GM23338 (cell line): ENCODE results near the gene SIGMAR1. TPM values are rescaled to one million over a fixed set of nuclear protein-coding genes. Genes with fewer than 3 reads are reported as not detected.

ENCODE experiments used
- ATAC-seq: fragments of 200-7000 bp; cut with Tn5 transposase; 3 replicates; pipeline ENCODE4 v1.9.1; 2020
- DNase-seq: peaks from one replicate; pipeline ENCODE4 v3.0.0-alpha.2; 2015; ENCODE audit warnings: low spot score
- H2AFZ ChIP-seq: fragments of 200-600 bp; sonication (generic); 2 replicates; pipeline ENCODE4 v1.8.0; 2016; ENCODE audit warnings: antibody characterized with exemption, mild to moderate bottlenecking, moderate library complexity
- H3F3A ChIP-seq: fragments of 200-600 bp; sonication (generic); replicated peaks from 2 replicates; pipeline ENCODE4 v1.8.0; 2017; ENCODE audit warnings: antibody characterized with exemption, mixed run types, low read depth
- H3K27ac ChIP-seq: fragments of 200-600 bp; sonication (generic); 2 replicates; pipeline ENCODE4 v1.6.1; 2016; ENCODE audit warnings: low read depth
- H3K27me3 ChIP-seq: fragments of 200-600 bp; sonication (generic); 2 replicates; pipeline ENCODE4 v1.8.0; 2016; ENCODE audit warnings: mild to moderate bottlenecking, mixed run types, moderate library complexity; ENCODE audit not compliant: insufficient read depth
- H3K36me3 ChIP-seq: fragments of 200-600 bp; sonication (generic); 2 replicates; pipeline ENCODE4 v1.8.0; 2016; ENCODE audit warnings: mild to moderate bottlenecking; ENCODE audit not compliant: insufficient read depth
- H3K4me1 ChIP-seq: fragments of 200-600 bp; sonication (generic); 2 replicates; pipeline ENCODE4 v1.8.0; 2016; ENCODE audit warnings: mild to moderate bottlenecking, moderate library complexity; ENCODE audit not compliant: insufficient read depth
- H3K4me2 ChIP-seq: fragments of 200-600 bp; sonication (generic); 2 replicates; pipeline ENCODE4 v1.7.1; 2017; ENCODE audit warnings: mixed run types
- H3K4me3 ChIP-seq: fragments of 200-600 bp; sonication (generic); 2 replicates; pipeline ENCODE4 v1.6.1; 2016; ENCODE audit warnings: mixed run types
- H3K79me2 ChIP-seq: fragments of 200-600 bp; sonication (generic); replicated peaks from 2 replicates; pipeline ENCODE4 v1.8.0; 2017; ENCODE audit warnings: mild to moderate bottlenecking; ENCODE audit not compliant: insufficient read depth
- H3K9me2 ChIP-seq: fragments of 200-600 bp; sonication (generic); 2 replicates; pipeline ENCODE4 v1.8.0; 2017; ENCODE audit not compliant: insufficient read depth
- H4K20me1 ChIP-seq: fragments of 200-600 bp; sonication (generic); replicated peaks from 2 replicates; pipeline ENCODE4 v1.8.0; 2017; ENCODE audit warnings: mild to moderate bottlenecking; ENCODE audit not compliant: insufficient read depth
- H3K27ac Mint-ChIP-seq: 2 replicates; pipeline ENCODE4 v1.8.0; 2020; ENCODE audit warnings: inconsistent platforms, mild to moderate bottlenecking, moderate library complexity, mixed read lengths
- H3K27me3 Mint-ChIP-seq: 3 replicates; pipeline ENCODE4 v1.8.0; 2022; ENCODE audit warnings: low read depth, mild to moderate bottlenecking, moderate library complexity, mixed read lengths, inconsistent platforms; ENCODE audit not compliant: insufficient read depth, poor library complexity
- H3K36me3 Mint-ChIP-seq: 3 replicates; pipeline ENCODE4 v1.8.0; 2021; ENCODE audit warnings: low read depth, mild to moderate bottlenecking, inconsistent platforms, moderate library complexity, mixed read lengths
- H3K4me1 Mint-ChIP-seq: 3 replicates; pipeline ENCODE4 v1.8.0; 2020; ENCODE audit warnings: mild to moderate bottlenecking, inconsistent platforms, mixed read lengths
- H3K4me3 Mint-ChIP-seq: 3 replicates; pipeline ENCODE4 v1.8.0; 2021; ENCODE audit warnings: moderate library complexity, mild to moderate bottlenecking, inconsistent platforms, mixed read lengths
- H3K9me3 Mint-ChIP-seq: 3 replicates; pipeline ENCODE4 v1.8.0; 2020; ENCODE audit warnings: moderate library complexity, mild to moderate bottlenecking, inconsistent platforms, mixed read lengths
- CREB1 ChIP-seq: fragments of 250-450 bp; sonication (Bioruptor Pico); IDR thresholded peaks from 2 replicates; pipeline ENCODE4 v1.5.0; 2020; ENCODE audit warnings: low read depth, mild to moderate bottlenecking, moderate library complexity
- CTCF ChIP-seq, 2 experiments: fragments of 200-600 bp in 1 of 2; sonication (generic) in 1 of 2; conservative IDR thresholded peaks; 2 replicates each; pipeline versions ENCODE4 v1.5.1 to v1.6.1; 2016 to 2017; ENCODE audit warnings: antibody characterized with exemption in 2 of 2, low read depth in 2 of 2, mild to moderate bottlenecking in 2 of 2, moderate library complexity in 1 of 2
- EZH2 ChIP-seq: fragments of 200-600 bp; sonication (generic); IDR thresholded peaks from one replicate; pipeline ENCODE4 v1.8.0; 2017; ENCODE audit warnings: antibody characterized with exemption, mild to moderate bottlenecking, low read depth; ENCODE audit not compliant: unreplicated experiment
- EZH2phosphoT487 ChIP-seq: fragments of 200-600 bp; sonication (generic); IDR thresholded peaks from one replicate; pipeline ENCODE4 v1.8.1; 2018; ENCODE audit warnings: antibody characterized with exemption; ENCODE audit not compliant: unreplicated experiment
- JUNB ChIP-seq: IDR thresholded peaks from one replicate; pipeline ENCODE4 v1.6.1; 2016; ENCODE audit warnings: antibody characterized with exemption; ENCODE audit not compliant: unreplicated experiment
- NANOG ChIP-seq: IDR thresholded peaks from 2 replicates; pipeline ENCODE4 v1.6.1; 2016; ENCODE audit warnings: antibody characterized with exemption, borderline replicate concordance
- POLR2AphosphoS5 ChIP-seq: IDR thresholded peaks from 2 replicates; pipeline ENCODE4 v1.6.1; 2016; ENCODE audit warnings: antibody characterized with exemption, low read depth
- STAT1 ChIP-seq: IDR thresholded peaks from one replicate; pipeline ENCODE4 v1.6.1; 2016; ENCODE audit warnings: antibody characterized with exemption; ENCODE audit not compliant: unreplicated experiment
- ZNF114 ChIP-seq: fragments of 250-450 bp; sonication (Bioruptor Pico); IDR thresholded peaks from 2 replicates; pipeline ENCODE4 v1.5.0; 2020; ENCODE audit warnings: mild to moderate bottlenecking, moderate library complexity
- ZNF331 ChIP-seq: fragments of 250-450 bp; sonication (Bioruptor Pico); IDR thresholded peaks from 2 replicates; pipeline ENCODE4 v1.5.0; 2020; ENCODE audit warnings: low read depth, mild to moderate bottlenecking, moderate library complexity
- ZNF462 ChIP-seq: fragments of 250-450 bp; sonication (Bioruptor Pico); IDR thresholded peaks from 2 replicates; pipeline ENCODE4 v1.5.0; 2020; ENCODE audit warnings: mild to moderate bottlenecking, moderate library complexity
- polyA plus RNA-seq: library from polyadenylated mRNA; unstranded; fragments of >200 nt; fragmentation: Nextera tagmentation; extraction: Ambion mirVana; gene quantifications from 2 replicates; pipeline ENCODE4 v1.2.1, GENCODE V29; 2016
- total RNA-seq: library from RNA; depleted of rRNA; stranded (reverse); fragments of >200 nt; shearing (Covaris generic); gene quantifications from 2 replicates; pipeline ENCODE4 v1.2.3, GENCODE V29; 2014
- TF ChIP-seq, protein P1 (sequence below): IDR thresholded peaks from 2 replicates; pipeline ENCODE4 v1.6.1; 2016; ENCODE audit warnings: antibody characterized with exemption
- TF ChIP-seq, protein P2 (sequence below): IDR thresholded peaks from one replicate; pipeline ENCODE4 v1.6.1; 2018; ENCODE audit warnings: antibody characterized with exemption; ENCODE audit not compliant: unreplicated experiment

SIGMAR1 gene
- total and polyA plus RNA-seq, 2 experiments from 2014 or later = 82.3 to 167 TPM

- Histone ChIP-seq H3K4me3 (no peak overlapping the region), H3K27ac (no peak overlapping the region), H3K4me2 (no peak overlapping the region), H3K27me3 (peaks cover 8% of the 10 kb centered on the region; the same call in 1 of the 2 replicates), H2AFZ (no peak overlapping the region), H3K36me3 (no peaks in the 10 kb centered on the region), H3K9me2 (no peaks in the 10 kb centered on the region), H3F3A (peaks cover 16% of the 10 kb centered on the region), H3K79me2 (peaks cover under 1% of the 10 kb centered on the region; the same call in 1 of the 2 replicates), H4K20me1 (no peaks in the 10 kb centered on the region; the same call in 1 of the 2 replicates), H3K4me1 (peaks cover 28% of the 10 kb centered on the region)
- no peak overlapping the region for H3K4me3 Mint-ChIP-seq
- DNase-seq (no peak), ATAC-seq (no peak)
- peaks cover 40% of the 10 kb centered on the region for H3K4me1 Mint-ChIP-seq
- H3K27ac Mint-ChIP-seq = no peak overlapping the region
- peaks cover 4% of the 10 kb centered on the region; the same call in 2 of the 3 replicates for H3K36me3 Mint-ChIP-seq
- peaks cover 8% of the 10 kb centered on the region for H3K27me3 Mint-ChIP-seq
- H3K9me3 Mint-ChIP-seq = no peaks in the 10 kb centered on the region; the same call in 2 of the 3 replicates
- TF ChIP-seq ZNF462 (CRISPR knock-in tag) = no peak
- TF ChIP-seq JUNB = no peak
- no peak for TF ChIP-seq EZH2phosphoT487
- TF ChIP-seq CREB1 (CRISPR knock-in tag) = no peak
- no peak for TF ChIP-seq ZNF114 (CRISPR knock-in tag)
- TF ChIP-seq STAT1 = no peak
- TF ChIP-seq NANOG = no peak
- TF ChIP-seq EZH2 = no peak
- no peak for TF ChIP-seq ZNF331 (CRISPR knock-in tag)
- TF ChIP-seq POLR2AphosphoS5 = no peak
- TF ChIP-seq, protein P1, sequence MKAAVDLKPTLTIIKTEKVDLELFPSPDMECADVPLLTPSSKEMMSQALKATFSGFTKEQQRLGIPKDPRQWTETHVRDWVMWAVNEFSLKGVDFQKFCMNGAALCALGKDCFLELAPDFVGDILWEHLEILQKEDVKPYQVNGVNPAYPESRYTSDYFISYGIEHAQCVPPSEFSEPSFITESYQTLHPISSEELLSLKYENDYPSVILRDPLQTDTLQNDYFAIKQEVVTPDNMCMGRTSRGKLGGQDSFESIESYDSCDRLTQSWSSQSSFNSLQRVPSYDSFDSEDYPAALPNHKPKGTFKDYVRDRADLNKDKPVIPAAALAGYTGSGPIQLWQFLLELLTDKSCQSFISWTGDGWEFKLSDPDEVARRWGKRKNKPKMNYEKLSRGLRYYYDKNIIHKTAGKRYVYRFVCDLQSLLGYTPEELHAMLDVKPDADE = no peak
- TF ChIP-seq CTCF (conservative IDR thresholded peaks at IDR 0.05; ENCODE audit: low read depth in 2 of 2) = no peak
- TF ChIP-seq, protein P2, sequence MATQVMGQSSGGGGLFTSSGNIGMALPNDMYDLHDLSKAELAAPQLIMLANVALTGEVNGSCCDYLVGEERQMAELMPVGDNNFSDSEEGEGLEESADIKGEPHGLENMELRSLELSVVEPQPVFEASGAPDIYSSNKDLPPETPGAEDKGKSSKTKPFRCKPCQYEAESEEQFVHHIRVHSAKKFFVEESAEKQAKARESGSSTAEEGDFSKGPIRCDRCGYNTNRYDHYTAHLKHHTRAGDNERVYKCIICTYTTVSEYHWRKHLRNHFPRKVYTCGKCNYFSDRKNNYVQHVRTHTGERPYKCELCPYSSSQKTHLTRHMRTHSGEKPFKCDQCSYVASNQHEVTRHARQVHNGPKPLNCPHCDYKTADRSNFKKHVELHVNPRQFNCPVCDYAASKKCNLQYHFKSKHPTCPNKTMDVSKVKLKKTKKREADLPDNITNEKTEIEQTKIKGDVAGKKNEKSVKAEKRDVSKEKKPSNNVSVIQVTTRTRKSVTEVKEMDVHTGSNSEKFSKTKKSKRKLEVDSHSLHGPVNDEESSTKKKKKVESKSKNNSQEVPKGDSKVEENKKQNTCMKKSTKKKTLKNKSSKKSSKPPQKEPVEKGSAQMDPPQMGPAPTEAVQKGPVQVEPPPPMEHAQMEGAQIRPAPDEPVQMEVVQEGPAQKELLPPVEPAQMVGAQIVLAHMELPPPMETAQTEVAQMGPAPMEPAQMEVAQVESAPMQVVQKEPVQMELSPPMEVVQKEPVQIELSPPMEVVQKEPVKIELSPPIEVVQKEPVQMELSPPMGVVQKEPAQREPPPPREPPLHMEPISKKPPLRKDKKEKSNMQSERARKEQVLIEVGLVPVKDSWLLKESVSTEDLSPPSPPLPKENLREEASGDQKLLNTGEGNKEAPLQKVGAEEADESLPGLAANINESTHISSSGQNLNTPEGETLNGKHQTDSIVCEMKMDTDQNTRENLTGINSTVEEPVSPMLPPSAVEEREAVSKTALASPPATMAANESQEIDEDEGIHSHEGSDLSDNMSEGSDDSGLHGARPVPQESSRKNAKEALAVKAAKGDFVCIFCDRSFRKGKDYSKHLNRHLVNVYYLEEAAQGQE = no peak
Observed at GRCh38 chr9:34642679-34643078, 5.1 kb upstream of the SIGMAR1 start.
